HepG2 (cell line): Measurements from ENCODE around the gene RPTOR. TPM values are rescaled to one million over a fixed set of nuclear protein-coding genes. Genes with fewer than 3 reads are reported as not detected.

Experiments used
- ATAC-seq: fragments of 200-7000 bp; cut with Tn5 transposase; 3 replicates; pipeline ENCODE4 v1.9.1; 2020; ENCODE audit warnings: mild to moderate bottlenecking, moderate library complexity
- BruUV-seq: library from RNA; stranded (reverse); fragments of 400-500 nt; replicated peaks from 2 replicates; lab custom pipeline; 2021; lab: Mats Ljungman, UMichigan
- CTCF ChIA-PET: fragments of 300-600 bp; formaldehyde crosslinking; extraction: SDS; loops from one replicate; lab custom pipeline; 2021; ENCODE audit warnings: low total read pairs, inconsistent platforms, low intra/inter-chr PET ratio; lab: Yijun Ruan, JAX
- POLR2A ChIA-PET: fragments of 350-600 bp; sonication (Branson Sonifier 250); formaldehyde crosslinking; loops from one replicate; lab custom pipeline; 2020; ENCODE audit warnings: antibody characterized with exemption, inconsistent platforms; lab: Yijun Ruan, JAX
- DNase-seq: peaks from one replicate; pipeline ENCODE4 v3.0.0-alpha.2; 2015; ENCODE audit warnings: low spot score
- FAIRE-seq: peaks from 3 replicates; lab custom pipeline; 2011; peaks lifted over from hg19 to GRCh38; lab: Jason Lieb, UNC
- H2AFZ ChIP-seq: one replicate; pipeline ENCODE4 v1.6.1; 2011; ENCODE audit warnings: low read length, inconsistent platforms
- H3K27ac ChIP-seq: fragments of 300-600 bp; 3 replicates; pipeline ENCODE4 v1.8.0; 2011; ENCODE audit warnings: mixed run types, mild to moderate bottlenecking, mixed read lengths, low read length, inconsistent platforms; ENCODE audit not compliant: insufficient read depth; ENCODE audit errors: extremely low read length
- H3K27me3 ChIP-seq, 2 experiments: fragments of 200-600 bp in 1 of 2; 2 replicates in 1 of 2; 3 replicates in 1 of 2; pipeline versions ENCODE4 v1.6.0 to v1.8.0; 2011; ENCODE audit warnings: low read length in 2 of 2, mild to moderate bottlenecking in 2 of 2, moderate library complexity in 2 of 2, inconsistent platforms in 1 of 2; ENCODE audit not compliant: insufficient read depth in 2 of 2, control insufficient read depth in 1 of 2
- H3K36me3 ChIP-seq, 2 experiments: fragments of 200-600 bp in 1 of 2; replicated peaks in 1 of 2; 2 replicates in 1 of 2; 3 replicates in 1 of 2; pipeline versions ENCODE4 v1.5.1 to v1.8.0; 2011; ENCODE audit warnings: low read length in 2 of 2, inconsistent platforms in 1 of 2; ENCODE audit not compliant: insufficient read depth in 2 of 2, control insufficient read depth in 1 of 2
- H3K4me1 ChIP-seq: 2 replicates; pipeline ENCODE4 v1.5.1; 2012; ENCODE audit warnings: low read length, inconsistent platforms; ENCODE audit not compliant: insufficient read depth
- H3K4me2 ChIP-seq: 2 replicates; pipeline ENCODE4 v1.6.0; 2011; ENCODE audit warnings: low read depth, low read length, inconsistent platforms
- H3K4me3 ChIP-seq, 3 experiments: fragments of 200-600 bp in 1 of 3; sonication (generic), shearing (Covaris generic) in 1 of 3; replicated peaks in 1 of 3; 2 replicates each; pipeline ENCODE4 v1.5.1; 2011 to 2016; ENCODE audit warnings: low read length in 3 of 3, inconsistent platforms in 2 of 3, low read depth in 2 of 3, mild to moderate bottlenecking in 2 of 3, control low read depth in 1 of 3, mixed read lengths in 1 of 3; ENCODE audit not compliant: insufficient read depth in 1 of 3
- H3K79me2 ChIP-seq: one replicate; pipeline ENCODE4 v1.6.1; 2011; ENCODE audit warnings: low read length, inconsistent platforms; ENCODE audit not compliant: insufficient read depth
- H3K9ac ChIP-seq: 2 replicates; pipeline ENCODE4 v1.6.0; 2011; ENCODE audit warnings: mild to moderate bottlenecking, low read depth, low read length, inconsistent platforms; ENCODE audit not compliant: insufficient read depth
- H3K9me3 ChIP-seq: 2 replicates; pipeline ENCODE4 v1.5.1; 2012; ENCODE audit warnings: mild to moderate bottlenecking, low read length
- H4K20me1 ChIP-seq: 2 replicates; pipeline ENCODE4 v1.6.0; 2011; ENCODE audit warnings: inconsistent platforms, mild to moderate bottlenecking, low read length, moderate library complexity; ENCODE audit not compliant: insufficient read depth
- BHLHE40 ChIP-seq: IDR thresholded peaks from 2 replicates; pipeline ENCODE4 v1.6.1; 2011; ENCODE audit warnings: low read length, improper control_type of control experiment
- GABPB1 ChIP-seq: IDR thresholded peaks from 2 replicates; pipeline ENCODE4 v1.6.1; 2016; ENCODE audit warnings: mild to moderate bottlenecking, missing genetic modification reagents, moderate library complexity, missing compliant biosample characterization
- IRF2 ChIP-seq: IDR thresholded peaks from 2 replicates; pipeline ENCODE4 v1.6.1; 2018; ENCODE audit warnings: missing genetic modification reagents, missing compliant biosample characterization
- MAF1 ChIP-seq: sonication (generic); formaldehyde crosslinking; IDR thresholded peaks from 2 replicates; pipeline ENCODE4 v1.5.0; 2020; ENCODE audit warnings: missing genetic modification reagents, borderline replicate concordance
- NAIF1 ChIP-seq: sonication (generic); formaldehyde crosslinking; IDR thresholded peaks from 2 replicates; pipeline ENCODE4 v1.5.0; 2020; ENCODE audit warnings: mild to moderate bottlenecking, missing genetic modification reagents, borderline replicate concordance
- TAF15 ChIP-seq: fragments of 200-400 bp; formaldehyde crosslinking; IDR thresholded peaks from one replicate; pipeline ENCODE4 v1.6.1; 2018; ENCODE audit warnings: mild to moderate bottlenecking, low read depth, low read length; ENCODE audit not compliant: poor library complexity, severe bottlenecking
- TGIF2 ChIP-seq: IDR thresholded peaks from 2 replicates; pipeline ENCODE4 v1.6.1; 2016; ENCODE audit warnings: control low read depth, missing compliant biosample characterization
- ZMYM4 ChIP-seq: sonication (generic); formaldehyde crosslinking; IDR thresholded peaks from 2 replicates; pipeline ENCODE4 v1.8.1; 2023; ENCODE audit warnings: mild to moderate bottlenecking, missing genetic modification reagents
- ZNF432 ChIP-seq: sonication (generic); formaldehyde crosslinking; IDR thresholded peaks from 2 replicates; pipeline ENCODE4 v1.5.0; 2020; ENCODE audit warnings: missing genetic modification reagents, mild to moderate bottlenecking, borderline replicate concordance
- ZNF558 ChIP-seq: sonication (generic); formaldehyde crosslinking; IDR thresholded peaks from 2 replicates; pipeline ENCODE4 v1.9.0; 2022; ENCODE audit warnings: mild to moderate bottlenecking, missing genetic modification reagents, borderline replicate concordance
- ZNF567 ChIP-seq: sonication (generic); formaldehyde crosslinking; IDR thresholded peaks from 2 replicates; pipeline ENCODE4 v1.8.1; 2023; ENCODE audit warnings: mild to moderate bottlenecking, missing genetic modification reagents, borderline replicate concordance
- ZNF572 ChIP-seq: sonication (generic); formaldehyde crosslinking; IDR thresholded peaks from 2 replicates; pipeline ENCODE4 v1.5.1; 2020; ENCODE audit warnings: mild to moderate bottlenecking, missing genetic modification reagents
- ZNF703 ChIP-seq: sonication (generic); formaldehyde crosslinking; IDR thresholded peaks from 2 replicates; pipeline ENCODE4 v1.5.1; 2020; ENCODE audit warnings: missing genetic modification reagents, mild to moderate bottlenecking, moderate library complexity, borderline replicate concordance
- ZNF713 ChIP-seq: sonication (generic); formaldehyde crosslinking; IDR thresholded peaks from 2 replicates; pipeline ENCODE4 v1.4.0; 2020; ENCODE audit warnings: mild to moderate bottlenecking, missing genetic modification reagents
- WGBS: methylation state at CpG from one replicate; pipeline ENCODE4 v1.1.6; 2017; ENCODE audit warnings: low lambda C conversion rate; 5-methylcytosine and 5-hydroxymethylcytosine counted together
- in situ Hi-C: cut with HindIII; loops from 2 replicates; pipeline ENCODE4 v1.10.0; 2017; ENCODE audit warnings: low pct_unique_long_range_greater_than_20kb; ENCODE audit not compliant: extremely low pct_ligation_motif_present
- intact Hi-C: fragments of 100-400 bp; cut with micrococcal nuclease; formaldehyde crosslinking; loops from one replicate; pipeline ENCODE4 v1.10.0; 2022; ENCODE audit not compliant: unreplicated experiment
- polyA plus RNA-seq, 8 experiments: library from polyadenylated mRNA; depleted of rRNA in 3 of 8; stranded (reverse) in 7 of 8; unstranded in 1 of 8; fragments of >200 nt; fragmentation: Illumina TruSeq in 4 of 8; extraction: Trizol in 4 of 8; gene quantifications; 2 replicates each; pipeline versions ENCODE4 v1.2.1 to v1.2.3, GENCODE V29; 2011 to 2016; ENCODE audit warnings: low read depth in 4 of 8, missing spikeins in 1 of 8, mixed read lengths in 1 of 8; ENCODE audit not compliant: insufficient read depth in 1 of 8
- total RNA-seq, 5 experiments: library from RNA; depleted of rRNA; stranded (reverse); fragments of >200 nt; fragmentation: Illumina TruSeq; extraction: Trizol; gene quantifications; 2 replicates each; pipeline ENCODE4 v1.2.3, GENCODE V29; 2016; ENCODE audit warnings: low read depth in 1 of 5
- TF ChIP-seq, protein P1 (sequence below): sonication (generic); formaldehyde crosslinking; conservative IDR thresholded peaks from 2 replicates; pipeline ENCODE4 v1.4.0; 2020; ENCODE audit warnings: missing genetic modification reagents
- TF ChIP-seq, protein P2 (sequence below): sonication (generic); formaldehyde crosslinking; IDR thresholded peaks from 2 replicates; pipeline ENCODE4 v1.8.1; 2022; ENCODE audit warnings: mild to moderate bottlenecking, missing genetic modification reagents

Gene RPTOR
- total and polyA plus RNA-seq, 2 of the 13 experiments (the other 11 are each of a cell fraction or from before 2014, with no cell fraction given), result 6.6 to 25.3 TPM

GRCh38 chr17:80582165-80582564, 37.5 kb downstream of the RPTOR start:
- Histone ChIP-seq H2AFZ (no peak overlapping the region), H3K9me3 (no peaks in the 10 kb centered on the region), H3K27ac (no peak overlapping the region), H3K4me1 (peaks cover 10% of the 10 kb centered on the region; the same call in 1 of the 2 replicates), H3K4me3 (no peak overlapping the region), H3K36me3 (peaks cover 8 to 12% of the 10 kb centered on the region in 2 experiments; a peak in 4 of 5 replicates), H4K20me1 (no peaks in the 10 kb centered on the region; the same call in none of the 2 replicates), H3K4me2 (no peak overlapping the region), H3K9ac (no peak overlapping the region), H3K27me3 (no peaks in the 10 kb centered on the region)
- ChIA-PET CTCF (no interaction called here), POLR2A (no interaction called here)
- BruUV-seq, result no TSS peak
- in situ Hi-C loops, result no loop called here
- no peak for FAIRE-seq
- no peak for ATAC-seq
- intact Hi-C loops, result loop anchor here (10.0 kb wide), 1 partner anchor 1647 kb away; no protein-coding TSS in a partner anchor
- TF ChIP-seq TGIF2 (no peak), ZNF432 (CRISPR knock-in tag) (no peak), TAF15 (no peak), MAF1 (CRISPR knock-in tag) (no peak), ZNF703 (CRISPR knock-in tag) (no peak), NAIF1 (CRISPR knock-in tag) (no peak), ZNF558 (CRISPR knock-in tag) (no peak), IRF2 (CRISPR knock-in tag) (no peak), ZNF713 (CRISPR knock-in tag) (no peak), ZNF572 (CRISPR knock-in tag) (no peak), ZNF567 (no peak), BHLHE40 (no peak), ZMYM4 (CRISPR knock-in tag) (no peak), GABPB1 (CRISPR knock-in tag) (no peak)
- TF ChIP-seq, protein P1, sequence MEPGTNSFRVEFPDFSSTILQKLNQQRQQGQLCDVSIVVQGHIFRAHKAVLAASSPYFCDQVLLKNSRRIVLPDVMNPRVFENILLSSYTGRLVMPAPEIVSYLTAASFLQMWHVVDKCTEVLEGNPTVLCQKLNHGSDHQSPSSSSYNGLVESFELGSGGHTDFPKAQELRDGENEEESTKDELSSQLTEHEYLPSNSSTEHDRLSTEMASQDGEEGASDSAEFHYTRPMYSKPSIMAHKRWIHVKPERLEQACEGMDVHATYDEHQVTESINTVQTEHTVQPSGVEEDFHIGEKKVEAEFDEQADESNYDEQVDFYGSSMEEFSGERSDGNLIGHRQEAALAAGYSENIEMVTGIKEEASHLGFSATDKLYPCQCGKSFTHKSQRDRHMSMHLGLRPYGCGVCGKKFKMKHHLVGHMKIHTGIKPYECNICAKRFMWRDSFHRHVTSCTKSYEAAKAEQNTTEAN (CRISPR knock-in tag), result no peak
- TF ChIP-seq, protein P2, sequence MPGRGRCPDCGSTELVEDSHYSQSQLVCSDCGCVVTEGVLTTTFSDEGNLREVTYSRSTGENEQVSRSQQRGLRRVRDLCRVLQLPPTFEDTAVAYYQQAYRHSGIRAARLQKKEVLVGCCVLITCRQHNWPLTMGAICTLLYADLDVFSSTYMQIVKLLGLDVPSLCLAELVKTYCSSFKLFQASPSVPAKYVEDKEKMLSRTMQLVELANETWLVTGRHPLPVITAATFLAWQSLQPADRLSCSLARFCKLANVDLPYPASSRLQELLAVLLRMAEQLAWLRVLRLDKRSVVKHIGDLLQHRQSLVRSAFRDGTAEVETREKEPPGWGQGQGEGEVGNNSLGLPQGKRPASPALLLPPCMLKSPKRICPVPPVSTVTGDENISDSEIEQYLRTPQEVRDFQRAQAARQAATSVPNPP (CRISPR knock-in tag), result no peak
- TF ChIP-seq, all 625 proteins: peak for 0
- DNase-seq, result no peak
- 95% methylated on average over 6 of the region's 6 CpGs for WGBS
- peaks cover 87% of the 10 kb centered on the region for H3K79me2 ChIP-seq
